H9 (cell line): ENCODE measurements around the gene LGALS9. TPM values are rescaled to one million over a fixed set of nuclear protein-coding genes. Genes with fewer than 3 reads are reported as not detected.

Experiments
- DNase-seq: peaks from one replicate; pipeline ENCODE4 v3.0.0-alpha.2; 2017
- H2AFZ ChIP-seq: one replicate; pipeline ENCODE4 v1.6.1; 2013; ENCODE audit warnings: mild to moderate bottlenecking, low read length, control low read depth, moderate library complexity
- H2AK5ac ChIP-seq: 2 replicates; pipeline ENCODE4 v1.6.1; 2013; ENCODE audit warnings: low read length, control low read depth, mixed read lengths; ENCODE audit not compliant: insufficient read length
- H2BK120ac ChIP-seq: one replicate; pipeline ENCODE4 v1.6.1; 2013; ENCODE audit warnings: low read depth, mild to moderate bottlenecking, low read length, control low read depth, inconsistent platforms; ENCODE audit not compliant: poor library complexity, severe bottlenecking
- H2BK12ac ChIP-seq: 2 replicates; pipeline ENCODE4 v1.6.1; 2013; ENCODE audit warnings: low read length, control low read depth, mixed read lengths, low read depth; ENCODE audit not compliant: insufficient read length
- H2BK15ac ChIP-seq: 2 replicates; pipeline ENCODE4 v1.6.1; 2013; ENCODE audit warnings: low read depth, low read length, control low read depth
- H2BK20ac ChIP-seq: one replicate; pipeline ENCODE4 v1.6.1; 2013; ENCODE audit warnings: low read depth, mild to moderate bottlenecking, low read length, control low read depth, inconsistent platforms; ENCODE audit not compliant: poor library complexity, severe bottlenecking
- H2BK5ac ChIP-seq: 2 replicates; pipeline ENCODE4 v1.6.1; 2013; ENCODE audit warnings: low read length, control low read depth, mixed read lengths; ENCODE audit not compliant: insufficient read length
- H3K14ac ChIP-seq: 2 replicates; pipeline ENCODE4 v1.6.1; 2013; ENCODE audit warnings: low read length, control low read depth; ENCODE audit not compliant: insufficient read depth
- H3K18ac ChIP-seq: 2 replicates; pipeline ENCODE4 v1.6.1; 2013; ENCODE audit warnings: low read depth, mild to moderate bottlenecking, mixed read lengths, low read length, control low read depth; ENCODE audit not compliant: insufficient read length
- H3K23ac ChIP-seq: 2 replicates; pipeline ENCODE4 v1.6.1; 2013; ENCODE audit warnings: low read length, control low read depth, mixed read lengths, low read depth; ENCODE audit not compliant: insufficient read length
- H3K23me2 ChIP-seq: 2 replicates; pipeline ENCODE4 v1.6.1; 2013; ENCODE audit warnings: low read depth, mild to moderate bottlenecking, mixed read lengths, low read length, control low read depth; ENCODE audit not compliant: insufficient read length, poor library complexity, severe bottlenecking
- H3K27ac ChIP-seq: 2 replicates; pipeline ENCODE4 v1.5.1; 2013; ENCODE audit warnings: low read length, control low read depth, mixed read lengths, low read depth; ENCODE audit not compliant: insufficient read length
- H3K27me3 ChIP-seq: 2 replicates; pipeline ENCODE4 v1.6.1; 2013; ENCODE audit warnings: low read length, control low read depth, inconsistent platforms; ENCODE audit not compliant: insufficient read depth
- H3K4ac ChIP-seq: 2 replicates; pipeline ENCODE4 v1.6.1; 2013; ENCODE audit warnings: low read depth, mild to moderate bottlenecking, control low read depth, inconsistent platforms, low read length, moderate library complexity
- H3K4me1 ChIP-seq: 2 replicates; pipeline ENCODE4 v1.6.1; 2013; ENCODE audit warnings: low read length, control low read depth, inconsistent platforms; ENCODE audit not compliant: insufficient read depth
- H3K4me2 ChIP-seq: 2 replicates; pipeline ENCODE4 v1.6.1; 2013; ENCODE audit warnings: low read length, control low read depth, mixed read lengths; ENCODE audit not compliant: insufficient read length, insufficient read depth
- H3K56ac ChIP-seq: 2 replicates; pipeline ENCODE4 v1.6.1; 2013; ENCODE audit warnings: low read depth, mild to moderate bottlenecking, mixed read lengths, low read length, control low read depth; ENCODE audit not compliant: insufficient read length
- H3K79me1 ChIP-seq: 2 replicates; pipeline ENCODE4 v1.6.1; 2013; ENCODE audit warnings: low read depth, mild to moderate bottlenecking, moderate library complexity, low read length, control low read depth, inconsistent platforms; ENCODE audit not compliant: insufficient read depth, poor library complexity, severe bottlenecking
- H3K79me2 ChIP-seq: 2 replicates; pipeline ENCODE4 v1.6.1; 2013; ENCODE audit warnings: low read length, control low read depth, inconsistent platforms; ENCODE audit not compliant: insufficient read depth
- H3K9ac ChIP-seq: 2 replicates; pipeline ENCODE4 v1.6.1; 2013; ENCODE audit warnings: low read length, control low read depth, mixed read lengths; ENCODE audit not compliant: insufficient read length; ENCODE audit errors: extremely low read depth
- H3K9me3 ChIP-seq: one replicate; pipeline ENCODE4 v1.6.1; 2013; ENCODE audit warnings: low read depth, low read length, inconsistent platforms; ENCODE audit not compliant: control insufficient read depth
- H3T11ph ChIP-seq: one replicate; pipeline ENCODE4 v1.6.1; 2013; ENCODE audit warnings: mild to moderate bottlenecking, low read length, control low read depth, inconsistent platforms
- H4K20me1 ChIP-seq: one replicate; pipeline ENCODE4 v1.6.1; 2013; ENCODE audit not compliant: control insufficient read depth, insufficient read length, insufficient read depth
- H4K5ac ChIP-seq: 2 replicates; pipeline ENCODE4 v1.6.1; 2013; ENCODE audit warnings: low read depth, mild to moderate bottlenecking, mixed read lengths, low read length, control low read depth; ENCODE audit not compliant: insufficient read length
- H4K8ac ChIP-seq: replicated peaks from 2 replicates; pipeline ENCODE4 v1.6.1; 2013; ENCODE audit warnings: low read length, control low read depth, mixed read lengths, low read depth; ENCODE audit not compliant: insufficient read length
- H4K91ac ChIP-seq: 2 replicates; pipeline ENCODE4 v1.6.1; 2013; ENCODE audit warnings: low read depth, mild to moderate bottlenecking, moderate library complexity, mixed read lengths, low read length, control low read depth; ENCODE audit not compliant: insufficient read length
- H3K27ac Mint-ChIP-seq, 3 experiments: 2 replicates in 2 of 3; 3 replicates in 1 of 3; pipeline ENCODE4 v1.8.0; 2020 to 2021; ENCODE audit warnings: mixed read lengths in 3 of 3, mild to moderate bottlenecking in 1 of 3, moderate library complexity in 1 of 3
- H3K27me3 Mint-ChIP-seq: 2 replicates; pipeline ENCODE4 v1.8.0; 2021; ENCODE audit warnings: low read depth, mild to moderate bottlenecking, moderate library complexity, mixed read lengths
- H3K36me3 Mint-ChIP-seq, 3 experiments: 2 replicates in 2 of 3; 3 replicates in 1 of 3; pipeline ENCODE4 v1.8.0; 2020 to 2021; ENCODE audit warnings: low read depth in 3 of 3, mixed read lengths in 3 of 3; ENCODE audit not compliant: insufficient read depth in 1 of 3
- H3K4me1 Mint-ChIP-seq, 2 experiments: 2 replicates each; pipeline ENCODE4 v1.8.0; 2020; ENCODE audit warnings: mixed read lengths in 2 of 2
- H3K4me3 Mint-ChIP-seq, 2 experiments: 2 replicates in 1 of 2; 3 replicates in 1 of 2; pipeline ENCODE4 v1.8.0; 2020 to 2021; ENCODE audit warnings: mild to moderate bottlenecking in 2 of 2, mixed read lengths in 2 of 2, moderate library complexity in 1 of 2
- H3K9me3 Mint-ChIP-seq, 2 experiments: 2 replicates in 1 of 2; 3 replicates in 1 of 2; pipeline ENCODE4 v1.8.0; 2020; ENCODE audit warnings: mild to moderate bottlenecking in 2 of 2, mixed read lengths in 2 of 2, moderate library complexity in 1 of 2
- WGBS: extraction: QIAGEN DNeasy Blood & Tissue Kit; methylation state at CpG from one replicate; pipeline ENCODE4 v1.1.7; 2013; ENCODE audit warnings: missing lambda C conversion rate, low lambda C conversion rate, mixed read lengths; ENCODE audit not compliant: insufficient read length; ENCODE audit errors: extremely low coverage; 5-methylcytosine and 5-hydroxymethylcytosine counted together
- total RNA-seq: library from RNA; stranded (reverse); gene quantifications from 2 replicates; pipeline ENCODE4 v1.2.1, GENCODE V29; 2021
- TF ChIP-seq, protein P1 (sequence below): fragments of 200-600 bp; sonication (generic); conservative IDR thresholded peaks from 3 replicates; pipeline ENCODE4 v1.8.0; 2021; ENCODE audit warnings: antibody characterized with exemption, mild to moderate bottlenecking

The LGALS9 gene
- total RNA-seq, 1 experiment from 2014 or later = 2.5 TPM

DNA sequence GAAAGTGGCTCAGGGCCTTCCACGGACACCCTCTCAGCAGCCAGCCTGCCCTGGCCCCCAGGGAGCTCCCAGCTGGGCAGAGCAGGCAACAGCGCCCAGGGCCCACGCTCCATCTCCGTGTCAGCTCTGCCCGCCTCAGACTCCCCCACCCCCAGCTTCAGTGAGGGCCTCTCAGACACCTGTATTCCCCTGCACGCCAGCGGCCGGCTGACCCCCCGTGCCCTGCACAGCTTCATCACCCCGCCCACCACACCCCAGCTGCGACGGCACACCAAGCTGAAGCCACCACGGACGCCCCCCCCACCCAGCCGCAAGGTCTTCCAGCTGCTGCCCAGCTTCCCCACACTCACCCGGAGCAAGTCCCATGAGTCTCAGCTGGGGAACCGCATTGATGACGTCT, 48.3 kb upstream of the LGALS9 start:
- Mint-ChIP-seq H3K27me3 (no peaks in the 10 kb centered on the region; the same call in 1 of the 2 replicates), H3K9me3 (no peaks in the 10 kb centered on the region), H3K27ac (no peak overlapping the region; a peak in 1 of 7 replicates), H3K36me3 (peaks cover 3 to 13% (median 11%) of the 10 kb centered on the region in 3 experiments), H3K4me3 (no peak overlapping the region), H3K4me1 (peaks cover 6 to 7% of the 10 kb centered on the region in 2 experiments)
- no peak overlapping the region for H3K56ac ChIP-seq
- no peak overlapping the region for H3K27ac ChIP-seq
- no peak for DNase-seq
- H3K79me2 ChIP-seq = no peaks in the 10 kb centered on the region
- H3K18ac ChIP-seq = no peak overlapping the region
- H2AFZ ChIP-seq = no peak overlapping the region
- no peak overlapping the region for H4K8ac ChIP-seq
- H3K23me2 ChIP-seq = no peaks in the 10 kb centered on the region
- no peaks in the 10 kb centered on the region for H4K20me1 ChIP-seq
- H3K4me1 ChIP-seq = no peaks in the 10 kb centered on the region
- H4K91ac ChIP-seq = no peak overlapping the region
- H3K79me1 ChIP-seq = no peaks in the 10 kb centered on the region
- TF ChIP-seq, protein P1, sequence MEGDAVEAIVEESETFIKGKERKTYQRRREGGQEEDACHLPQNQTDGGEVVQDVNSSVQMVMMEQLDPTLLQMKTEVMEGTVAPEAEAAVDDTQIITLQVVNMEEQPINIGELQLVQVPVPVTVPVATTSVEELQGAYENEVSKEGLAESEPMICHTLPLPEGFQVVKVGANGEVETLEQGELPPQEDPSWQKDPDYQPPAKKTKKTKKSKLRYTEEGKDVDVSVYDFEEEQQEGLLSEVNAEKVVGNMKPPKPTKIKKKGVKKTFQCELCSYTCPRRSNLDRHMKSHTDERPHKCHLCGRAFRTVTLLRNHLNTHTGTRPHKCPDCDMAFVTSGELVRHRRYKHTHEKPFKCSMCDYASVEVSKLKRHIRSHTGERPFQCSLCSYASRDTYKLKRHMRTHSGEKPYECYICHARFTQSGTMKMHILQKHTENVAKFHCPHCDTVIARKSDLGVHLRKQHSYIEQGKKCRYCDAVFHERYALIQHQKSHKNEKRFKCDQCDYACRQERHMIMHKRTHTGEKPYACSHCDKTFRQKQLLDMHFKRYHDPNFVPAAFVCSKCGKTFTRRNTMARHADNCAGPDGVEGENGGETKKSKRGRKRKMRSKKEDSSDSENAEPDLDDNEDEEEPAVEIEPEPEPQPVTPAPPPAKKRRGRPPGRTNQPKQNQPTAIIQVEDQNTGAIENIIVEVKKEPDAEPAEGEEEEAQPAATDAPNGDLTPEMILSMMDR = no peak
- no peak overlapping the region for H2BK12ac ChIP-seq
- no peak overlapping the region for H2BK120ac ChIP-seq
- no peak overlapping the region for H3K23ac ChIP-seq
- H2BK15ac ChIP-seq = no peak overlapping the region
- WGBS = no CpG with 5 or more reads among the region's 18 CpGs
- H3K9ac ChIP-seq = no peak overlapping the region
- no peak overlapping the region for H2BK20ac ChIP-seq
- no peak overlapping the region for H3T11ph ChIP-seq
- no peak overlapping the region for H4K5ac ChIP-seq
- H3K4ac ChIP-seq = no peak overlapping the region
- H3K4me2 ChIP-seq = no peak overlapping the region
- no peaks in the 10 kb centered on the region for H3K9me3 ChIP-seq
- no peaks in the 10 kb centered on the region for H3K27me3 ChIP-seq
- no peak overlapping the region for H2BK5ac ChIP-seq
- no peak overlapping the region for H3K14ac ChIP-seq
- no peak overlapping the region for H2AK5ac ChIP-seq
